AG09309 (cell line): Measurements from ENCODE around the gene GNAT3.

Experiments used
- DNase-seq: peaks from one replicate; pipeline ENCODE4 v3.0.0-alpha.2; 2010; ENCODE audit warnings: low read depth
- H3K4me3 ChIP-seq: 2 replicates; pipeline ENCODE4 v1.5.1; 2011; ENCODE audit warnings: mild to moderate bottlenecking, low read depth, low read length, moderate library complexity; ENCODE audit not compliant: control insufficient read depth
- TF ChIP-seq, protein P1 (sequence below): IDR thresholded peaks from 2 replicates; pipeline ENCODE4 v1.5.1; 2011; ENCODE audit warnings: mild to moderate bottlenecking, low read depth, low read length, inconsistent platforms; ENCODE audit not compliant: insufficient read depth, control insufficient read depth; ENCODE audit errors: missing control alignments

The GNAT3 gene

DNA sequence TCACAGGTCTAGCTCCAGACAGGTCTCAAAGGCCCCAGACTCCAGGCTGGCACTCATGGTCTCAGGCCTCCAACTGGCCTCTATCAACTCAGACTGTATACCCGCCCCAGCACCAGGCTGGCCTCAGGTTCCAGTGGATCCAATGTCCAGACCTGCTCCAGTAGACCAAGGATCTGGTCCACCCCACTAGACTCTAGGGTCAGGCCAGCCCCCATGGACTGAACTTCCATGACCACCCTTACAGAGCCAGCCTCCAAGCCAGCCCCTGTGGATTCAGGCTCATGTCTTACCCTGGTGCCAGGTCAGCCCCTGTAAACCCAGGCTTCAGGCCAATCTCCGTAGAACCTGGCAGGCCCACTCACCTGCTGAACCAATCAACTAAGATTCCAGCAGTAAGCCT, 16.8 kb upstream of the GNAT3 start:
- TF ChIP-seq, protein P1, sequence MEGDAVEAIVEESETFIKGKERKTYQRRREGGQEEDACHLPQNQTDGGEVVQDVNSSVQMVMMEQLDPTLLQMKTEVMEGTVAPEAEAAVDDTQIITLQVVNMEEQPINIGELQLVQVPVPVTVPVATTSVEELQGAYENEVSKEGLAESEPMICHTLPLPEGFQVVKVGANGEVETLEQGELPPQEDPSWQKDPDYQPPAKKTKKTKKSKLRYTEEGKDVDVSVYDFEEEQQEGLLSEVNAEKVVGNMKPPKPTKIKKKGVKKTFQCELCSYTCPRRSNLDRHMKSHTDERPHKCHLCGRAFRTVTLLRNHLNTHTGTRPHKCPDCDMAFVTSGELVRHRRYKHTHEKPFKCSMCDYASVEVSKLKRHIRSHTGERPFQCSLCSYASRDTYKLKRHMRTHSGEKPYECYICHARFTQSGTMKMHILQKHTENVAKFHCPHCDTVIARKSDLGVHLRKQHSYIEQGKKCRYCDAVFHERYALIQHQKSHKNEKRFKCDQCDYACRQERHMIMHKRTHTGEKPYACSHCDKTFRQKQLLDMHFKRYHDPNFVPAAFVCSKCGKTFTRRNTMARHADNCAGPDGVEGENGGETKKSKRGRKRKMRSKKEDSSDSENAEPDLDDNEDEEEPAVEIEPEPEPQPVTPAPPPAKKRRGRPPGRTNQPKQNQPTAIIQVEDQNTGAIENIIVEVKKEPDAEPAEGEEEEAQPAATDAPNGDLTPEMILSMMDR: no peak
- H3K4me3 ChIP-seq: no peak overlapping the region
- no peak for DNase-seq

DNA sequence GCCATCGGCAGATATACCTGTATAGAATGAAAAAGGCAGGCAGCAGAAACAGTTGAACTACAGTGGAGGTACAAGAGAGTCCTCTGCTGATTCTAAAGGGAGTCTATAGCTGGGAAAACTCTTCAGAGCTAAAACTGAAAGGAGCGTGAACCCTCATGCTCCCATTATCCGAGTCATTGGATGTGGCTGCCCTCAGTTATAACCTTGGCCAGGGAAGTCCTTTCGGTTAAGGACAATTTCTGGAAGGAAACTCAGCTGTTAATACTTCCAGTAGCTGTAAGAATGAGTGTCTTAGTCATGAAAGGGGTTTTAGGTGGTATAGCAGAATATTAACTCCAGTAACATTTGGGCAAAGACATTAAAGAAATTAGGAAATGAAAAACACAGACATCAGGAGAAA, 14.6 kb upstream of the GNAT3 start:
- no peak for DNase-seq
- H3K4me3 ChIP-seq: no peak overlapping the region
- TF ChIP-seq, protein P1: no peak

DNA sequence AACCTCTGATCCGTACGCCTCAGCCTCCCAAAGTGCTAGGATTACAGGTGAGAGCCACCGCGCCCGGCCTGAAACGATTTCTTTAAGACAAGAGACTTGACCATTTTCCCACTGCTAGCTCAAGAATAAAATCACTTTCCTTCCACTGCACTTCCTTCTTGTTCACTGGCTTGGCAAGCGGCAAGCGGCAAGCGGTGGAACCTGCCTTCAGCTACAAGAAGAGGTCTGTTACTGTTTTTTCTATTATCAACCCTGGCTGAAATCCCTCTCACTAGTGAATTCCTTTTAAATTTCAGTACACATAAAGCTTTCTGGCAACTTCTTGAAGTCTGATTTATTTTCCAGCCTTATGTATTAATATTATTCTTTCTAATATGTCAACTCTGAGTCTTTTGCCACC, 12.8 kb upstream of the GNAT3 start:
- TF ChIP-seq, protein P1: no peak
- DNase-seq: no peak
- H3K4me3 ChIP-seq: no peak overlapping the region

DNA sequence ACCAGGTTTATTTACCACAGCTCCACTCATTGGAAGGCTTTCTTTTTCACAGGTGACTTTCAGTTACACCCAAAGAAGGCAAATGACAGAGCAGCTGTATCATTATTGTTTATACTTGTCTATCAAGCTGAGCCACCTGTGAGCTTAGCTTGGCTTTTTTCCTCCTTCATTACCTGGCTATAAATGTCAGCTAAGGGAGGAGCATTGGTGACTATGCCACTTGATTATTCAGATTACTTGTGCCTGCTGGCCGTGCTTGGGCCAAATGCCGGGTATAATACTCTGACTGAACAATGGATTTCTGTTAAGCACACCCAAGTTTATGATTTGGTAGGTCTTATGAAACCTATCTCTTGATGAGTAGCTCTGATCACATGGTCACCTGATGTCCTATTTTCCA, 9.9 kb upstream of the GNAT3 start:
- TF ChIP-seq, protein P1: no peak
- DNase-seq: no peak
- no peak overlapping the region for H3K4me3 ChIP-seq

DNA sequence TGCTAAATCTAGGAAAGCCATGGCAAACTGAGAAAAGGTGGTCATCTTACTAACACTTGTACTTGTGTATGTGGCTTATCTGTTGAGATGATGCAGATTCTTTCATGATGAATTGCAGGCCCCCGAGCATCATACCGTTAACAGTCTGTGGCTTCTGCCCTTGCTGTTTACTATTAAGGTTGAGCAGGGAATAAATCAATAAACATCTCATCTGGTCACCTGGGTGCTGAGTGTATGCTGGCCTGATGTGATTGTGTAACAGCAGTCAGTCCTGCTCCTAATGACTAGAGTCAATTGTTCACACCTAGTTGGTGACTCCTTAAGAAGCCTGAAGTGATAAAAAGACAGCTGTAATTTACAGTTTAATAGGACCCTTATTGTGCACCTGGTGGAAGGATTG, 8.3 kb upstream of the GNAT3 start:
- TF ChIP-seq, protein P1: no peak
- DNase-seq: no peak
- H3K4me3 ChIP-seq: no peak overlapping the region

- no peak overlapping the region for H3K4me3 ChIP-seq
- TF ChIP-seq, protein P1: no peak
- DNase-seq: no peak
These were observed 5.5 kb upstream of the GNAT3 start for GRCh38 chr7:80517282-80517747.

- no peak for DNase-seq
These were observed 3.4 kb upstream of the GNAT3 start for GRCh38 chr7:80515298-80515697.

More at GRCh38 chr7:80515298-80515697, 3.4 kb upstream of the GNAT3 start:
- no peak overlapping the region for H3K4me3 ChIP-seq
- TF ChIP-seq, protein P1: no peak
